Measurements from ENCODE around the gene PTTG1IP. TPM values are rescaled to one million over a fixed set of nuclear protein-coding genes. Genes with fewer than 3 reads are reported as not detected.

The PTTG1IP gene
- total and polyA plus RNA-seq, 3 donors from 2014 or later, result 171 to 195 (median 190) TPM

DNA sequence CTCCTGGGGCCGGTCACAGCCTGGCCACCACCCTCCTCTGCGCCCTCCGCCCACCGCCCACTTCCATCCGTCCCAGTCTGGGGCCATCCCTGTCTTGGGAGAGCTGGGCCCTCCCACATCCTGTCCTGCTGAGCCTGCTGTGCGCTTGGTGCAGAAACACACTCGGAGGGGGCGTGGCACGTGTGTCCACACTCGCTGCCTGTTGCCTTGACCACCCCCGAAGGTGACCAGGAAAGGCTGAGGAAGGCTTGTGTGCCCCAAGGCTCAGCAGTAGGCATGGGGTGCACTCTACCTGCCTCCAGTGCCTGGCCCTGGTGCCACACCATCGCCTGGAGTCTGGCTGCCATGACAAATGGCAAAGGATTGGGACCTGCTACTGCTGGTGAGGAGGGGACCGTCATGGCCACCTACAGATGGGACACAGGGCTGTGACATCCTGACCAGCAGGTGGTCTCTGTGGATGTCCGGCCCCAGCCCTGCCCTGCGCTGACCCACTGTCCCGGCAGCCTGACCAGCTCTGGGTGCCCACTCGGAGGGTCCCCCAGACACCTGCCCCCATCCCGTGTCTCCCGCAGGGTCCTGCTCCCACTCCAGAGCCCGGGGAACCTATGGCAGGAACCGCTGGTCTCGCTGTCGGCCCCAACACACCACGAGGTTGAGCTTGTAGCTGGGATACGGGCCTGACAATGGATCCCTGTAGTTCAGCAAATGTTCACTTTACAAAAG lies 23.2 kb upstream of the PTTG1IP start:
- Histone ChIP-seq H3K27ac (no peak overlapping the region), H3K9me3 (no peaks in the 10 kb centered on the region), H3K36me3 (ENCODE audit: low read depth, missing control alignments) (no peaks in the 10 kb centered on the region), H3K4me1 (no peaks in the 10 kb centered on the region), H3K4me3 (no peak overlapping the region), H3K27me3 (no peaks in the 10 kb centered on the region)
- intact Hi-C loops (cut with DNase I; ENCODE audit: low total_unique reads), result no loop called here
- no peak for DNase-seq
- TF ChIP-seq POLR2A (IDR thresholded peaks at IDR 0.05), result no peak
- TF ChIP-seq, protein P1, sequence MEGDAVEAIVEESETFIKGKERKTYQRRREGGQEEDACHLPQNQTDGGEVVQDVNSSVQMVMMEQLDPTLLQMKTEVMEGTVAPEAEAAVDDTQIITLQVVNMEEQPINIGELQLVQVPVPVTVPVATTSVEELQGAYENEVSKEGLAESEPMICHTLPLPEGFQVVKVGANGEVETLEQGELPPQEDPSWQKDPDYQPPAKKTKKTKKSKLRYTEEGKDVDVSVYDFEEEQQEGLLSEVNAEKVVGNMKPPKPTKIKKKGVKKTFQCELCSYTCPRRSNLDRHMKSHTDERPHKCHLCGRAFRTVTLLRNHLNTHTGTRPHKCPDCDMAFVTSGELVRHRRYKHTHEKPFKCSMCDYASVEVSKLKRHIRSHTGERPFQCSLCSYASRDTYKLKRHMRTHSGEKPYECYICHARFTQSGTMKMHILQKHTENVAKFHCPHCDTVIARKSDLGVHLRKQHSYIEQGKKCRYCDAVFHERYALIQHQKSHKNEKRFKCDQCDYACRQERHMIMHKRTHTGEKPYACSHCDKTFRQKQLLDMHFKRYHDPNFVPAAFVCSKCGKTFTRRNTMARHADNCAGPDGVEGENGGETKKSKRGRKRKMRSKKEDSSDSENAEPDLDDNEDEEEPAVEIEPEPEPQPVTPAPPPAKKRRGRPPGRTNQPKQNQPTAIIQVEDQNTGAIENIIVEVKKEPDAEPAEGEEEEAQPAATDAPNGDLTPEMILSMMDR (IDR thresholded peaks at IDR 0.05), result no peak
- 83 to 86% methylated on average over 20 to 24 of the region's 25 CpGs for WGBS, 2 donors

DNA sequence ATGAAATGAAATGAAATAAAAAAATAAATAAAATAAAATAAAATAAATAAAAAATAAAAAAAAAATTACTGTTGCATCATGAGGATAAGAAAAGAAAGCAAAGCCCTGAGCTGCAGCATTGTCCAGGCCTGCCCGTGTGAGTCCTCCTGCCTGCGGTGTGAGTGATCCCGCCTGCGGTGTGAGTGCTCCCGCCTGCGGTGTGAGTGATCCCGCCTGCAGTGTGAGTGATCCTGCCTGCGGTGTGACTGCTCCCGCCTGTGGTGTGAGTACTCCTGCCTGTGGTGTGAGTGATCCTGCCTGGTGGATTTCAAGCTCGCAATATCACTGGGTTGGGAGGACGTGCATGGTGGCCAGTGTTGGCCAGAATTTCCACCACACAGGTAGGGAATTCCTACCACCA lies 22.4 kb upstream of the PTTG1IP start:
- H3K9me3 ChIP-seq, result no peaks in the 10 kb centered on the region
- no peak overlapping the region for H3K4me3 ChIP-seq
- H3K27me3 ChIP-seq, result no peaks in the 10 kb centered on the region
- 89 to 91% methylated on average over 9 to 11 of the region's 11 CpGs for WGBS, 2 donors
- no peaks in the 10 kb centered on the region for H3K36me3 ChIP-seq (ENCODE audit: low read depth, missing control alignments)
- H3K4me1 ChIP-seq, result no peaks in the 10 kb centered on the region
- DNase-seq, result no peak
- H3K27ac ChIP-seq, result no peak overlapping the region
- no peak for TF ChIP-seq POLR2A (IDR thresholded peaks at IDR 0.05)
- TF ChIP-seq, protein P1 (IDR thresholded peaks at IDR 0.05), result no peak
- intact Hi-C loops (cut with DNase I; ENCODE audit: low total_unique reads), result no loop called here

DNA sequence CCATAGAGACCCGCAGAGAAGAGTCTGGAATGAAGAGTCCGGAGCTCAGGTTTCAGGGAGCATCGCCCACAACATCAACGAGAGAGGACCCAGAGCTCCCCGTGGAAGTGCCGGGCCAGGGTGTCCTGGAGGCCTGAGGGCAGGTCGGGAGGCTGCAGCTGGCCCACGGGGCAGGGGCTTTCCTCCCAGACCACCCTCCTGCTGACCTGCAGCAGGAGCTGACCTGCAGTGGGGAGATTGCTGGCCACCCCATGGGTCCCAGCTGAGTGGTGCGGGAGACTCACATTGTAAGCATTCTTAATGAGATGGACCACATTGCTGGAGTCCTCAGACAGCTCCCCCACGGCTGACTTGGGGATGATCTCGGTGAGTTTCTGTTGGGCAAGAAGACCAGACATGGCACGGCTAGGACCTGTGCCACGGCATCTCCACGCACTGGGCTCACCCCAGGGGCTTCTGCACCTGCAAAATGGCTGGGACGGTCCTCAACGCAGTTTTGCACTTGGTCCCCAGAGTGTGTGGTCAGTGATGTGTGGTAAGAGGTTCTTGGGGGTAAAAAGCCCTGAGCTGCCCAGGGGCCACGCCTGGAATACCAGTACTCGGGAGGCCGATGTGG lies 21.3 kb upstream of the PTTG1IP start:
- Histone ChIP-seq H3K9me3 (no peaks in the 10 kb centered on the region), H3K36me3 (ENCODE audit: low read depth, missing control alignments) (no peaks in the 10 kb centered on the region), H3K4me1 (no peaks in the 10 kb centered on the region), H3K27ac (no peak overlapping the region), H3K27me3 (no peaks in the 10 kb centered on the region), H3K4me3 (no peak overlapping the region)
- DNase-seq, result no peak
- WGBS, 2 donors, result 81 to 92% methylated on average over 8 to 19 of the region's 19 CpGs
- TF ChIP-seq POLR2A (IDR thresholded peaks at IDR 0.05), result no peak
- TF ChIP-seq, protein P1 (IDR thresholded peaks at IDR 0.05), result no peak
- intact Hi-C loops (cut with DNase I; ENCODE audit: low total_unique reads), result no loop called here

DNA sequence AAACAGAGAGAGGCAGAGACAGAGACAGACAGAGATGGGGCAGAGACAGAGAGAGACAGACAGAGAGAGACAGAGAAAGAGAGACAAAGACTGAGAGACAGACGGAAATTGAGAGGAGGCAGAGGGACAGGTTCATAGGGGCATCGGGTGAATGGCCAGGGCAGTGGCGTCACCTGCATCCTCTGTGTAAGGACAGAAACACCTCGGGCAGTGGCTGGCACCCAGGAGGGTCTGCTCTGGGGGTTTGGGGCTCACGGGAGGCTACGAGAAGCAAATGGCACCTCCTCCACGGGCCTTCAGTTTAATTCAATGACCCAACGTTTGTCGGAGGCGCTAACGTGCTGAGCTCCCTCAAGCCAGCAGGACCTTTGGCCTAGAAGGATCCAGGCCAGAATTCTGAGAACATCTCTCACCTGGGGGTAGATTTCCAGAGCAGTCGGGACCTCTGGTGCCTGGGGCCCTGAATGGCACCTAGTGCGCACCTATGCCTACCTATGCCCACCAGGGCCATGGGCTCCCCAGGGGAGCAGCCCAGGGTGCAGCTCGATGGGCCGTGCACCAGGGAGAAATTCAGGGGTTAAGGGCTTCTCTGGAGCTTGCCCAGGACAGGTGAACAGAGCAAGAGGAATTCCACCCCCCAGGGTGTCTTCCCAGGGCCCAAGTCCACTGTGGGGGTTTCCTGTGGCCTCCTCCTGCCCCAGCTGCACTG lies 20.6 kb upstream of the PTTG1IP start:
- Histone ChIP-seq H3K27me3 (no peaks in the 10 kb centered on the region), H3K4me3 (no peak overlapping the region), H3K27ac (no peak overlapping the region), H3K9me3 (no peaks in the 10 kb centered on the region), H3K4me1 (no peaks in the 10 kb centered on the region), H3K36me3 (ENCODE audit: low read depth, missing control alignments) (no peaks in the 10 kb centered on the region)
- DNase-seq, result no peak
- WGBS, 2 donors, result 83 to 93% methylated on average over 8 to 14 of the region's 15 CpGs
- intact Hi-C loops (cut with DNase I; ENCODE audit: low total_unique reads), result no loop called here
- TF ChIP-seq, protein P1 (IDR thresholded peaks at IDR 0.05), result no peak
- no peak for TF ChIP-seq POLR2A (IDR thresholded peaks at IDR 0.05)

Measured in testis (tissue), 3 donors.